ENCODE data around the gene HS6ST3. TPM values are rescaled to one million over a fixed set of nuclear protein-coding genes. Genes with fewer than 3 reads are reported as not detected.

HS6ST3 gene
- total and polyA plus RNA-seq, 9 of the 15 experiments (the other 6 are each of a cell fraction or from before 2014, with no cell fraction given): not detected

- no peak overlapping the region for H3K4me2 ChIP-seq (ENCODE audit: insufficient read depth, low read length)
- H4K20me1 ChIP-seq (replicated peaks; ENCODE audit: control insufficient read depth, insufficient read depth, low read length): no peaks in the 10 kb centered on the region
- no peaks in the 10 kb centered on the region for H3K79me2 ChIP-seq (ENCODE audit: control insufficient read depth, insufficient read depth, low read length)
- WGBS (ENCODE audit: insufficient coverage, low coverage, missing lambda C conversion rate): 0% methylated on average over 3 of the region's 3 CpGs
- no peak overlapping the region for H2AFZ ChIP-seq (ENCODE audit: low read depth, low read length)
- BruUV-seq (replicated peaks): no TSS peak
- no peak overlapping the region for H3K4me3 ChIP-seq
- TF ChIP-seq NFYB (IDR thresholded peaks at IDR 0.05; ENCODE audit: extremely low read depth, insufficient read length) (no peak), SMARCE1 (IDR thresholded peaks at IDR 0.05) (no peak), ZNF561 (CRISPR knock-in tag; conservative IDR thresholded peaks at IDR 0.05) (no peak), MITF (IDR thresholded peaks at IDR 0.05) (no peak), ZFP1 (CRISPR knock-in tag; IDR thresholded peaks at IDR 0.05) (no peak), GTF2B (IDR thresholded peaks at IDR 0.05; ENCODE audit: extremely low read depth, insufficient read length) (no peak), ZFP91 (CRISPR knock-in tag; IDR thresholded peaks at IDR 0.05) (no peak), XRCC3 (IDR thresholded peaks at IDR 0.05) (no peak), ARNT (IDR thresholded peaks at IDR 0.05) (no peak), POLR2A (conservative IDR thresholded peaks at IDR 0.05) (no peak), BRD4 (IDR thresholded peaks at IDR 0.05) (no peak)
- POLR2A ChIA-PET: no interaction called here
- H3K27ac ChIP-seq (ENCODE audit: extremely low read depth, low read depth, low read length): no peak overlapping the region
- CTCF ChIA-PET (ENCODE audit: low intra/inter-chr PET ratio): no interaction called here
- no peaks in the 10 kb centered on the region for H3K36me3 ChIP-seq (ENCODE audit: control insufficient read depth, insufficient read depth, low read length)
- no peak for DNase-seq (ENCODE audit: extremely low read depth in 1 of 4, low spot score in 3 of 4)
- intact Hi-C loops (cut with micrococcal nuclease): no loop called here
- H3K27me3 ChIP-seq (ENCODE audit: control insufficient read depth in 2 of 2, insufficient read depth in 2 of 2, low read length in 2 of 2): no peaks in the 10 kb centered on the region
- no peaks in the 10 kb centered on the region for H3K9me3 ChIP-seq (replicated peaks; ENCODE audit: control insufficient read depth, insufficient read depth, low read depth, low read length)
- FAIRE-seq: no peak
- in situ Hi-C loops (cut with MboI): no loop called here
- no peaks in the 10 kb centered on the region for H3K9me1 ChIP-seq (ENCODE audit: control insufficient read depth, insufficient read depth, low read length)
- no peaks in the 10 kb centered on the region for H3K4me1 ChIP-seq (replicated peaks in 1 of 2; ENCODE audit: control insufficient read depth in 2 of 2, insufficient read depth in 2 of 2, low read length in 2 of 2)
- no peak for ATAC-seq
- H3K9ac ChIP-seq (ENCODE audit: insufficient read depth in 1 of 2, low read depth in 2 of 2, low read length in 2 of 2): no peak overlapping the region
Observed at GRCh38 chr13:96279904-96280303, 190.0 kb downstream of the HS6ST3 start.
